Lower leg skin (tissue), 4 donors: Measurements from ENCODE around the gene MAS1L. TPM values are rescaled to one million over a fixed set of nuclear protein-coding genes. Genes with fewer than 3 reads are reported as not detected.

Experiments
- DNase-seq, 2 donors: peaks; one replicate each; pipeline ENCODE4 v3.0.0-alpha.2; 2019; ENCODE audit warnings: low spot score in 2 of 2
- H3K4me3 ChIP-seq: fragments of 200-600 bp; sonication (generic); 2 replicates; pipeline ENCODE4 v1.5.1; 2017; ENCODE audit warnings: mild to moderate bottlenecking, low read depth; ENCODE audit not compliant: poor library complexity, severe bottlenecking
- POLR2A ChIP-seq, 2 donors: fragments of 450-650 bp; IDR thresholded peaks; one replicate each; pipeline ENCODE4 v1.6.1; 2016 to 2017; ENCODE audit warnings: antibody characterized with exemption in 2 of 2, mild to moderate bottlenecking in 1 of 2, moderate library complexity in 1 of 2
- WGBS, 2 donors: methylation state at CpG; one replicate each; pipeline ENCODE4 v1.1.5; 2018; 5-methylcytosine and 5-hydroxymethylcytosine counted together
- intact Hi-C: fragments of 100-400 bp; cut with DNase I; formaldehyde crosslinking; loops from one replicate; pipeline ENCODE4 v1.15.0; 2023; ENCODE audit warnings: low total_unique reads
- total RNA-seq, 4 donors: library from RNA; depleted of rRNA; stranded (reverse); fragments of >200 nt; gene quantifications; one replicate each; pipeline ENCODE4 v1.1.0, GENCODE V29; 2016
- TF ChIP-seq, protein P1 (sequence below), 3 donors: fragments of 450-650 bp; IDR thresholded peaks; one replicate each; pipeline ENCODE4 v1.5.1; 2016; ENCODE audit warnings: antibody characterized with exemption in 3 of 3, mild to moderate bottlenecking in 3 of 3, moderate library complexity in 2 of 3

The MAS1L gene
- not detected for total RNA-seq

- H3K4me3 ChIP-seq, result no peak within 1 kb of the TSS
- WGBS, 2 donors, result 76 to 95% methylated on average over 2 of the region's 2 CpGs
- intact Hi-C loops, result no loop called here
- no peak for DNase-seq
- TF ChIP-seq, protein P1, sequence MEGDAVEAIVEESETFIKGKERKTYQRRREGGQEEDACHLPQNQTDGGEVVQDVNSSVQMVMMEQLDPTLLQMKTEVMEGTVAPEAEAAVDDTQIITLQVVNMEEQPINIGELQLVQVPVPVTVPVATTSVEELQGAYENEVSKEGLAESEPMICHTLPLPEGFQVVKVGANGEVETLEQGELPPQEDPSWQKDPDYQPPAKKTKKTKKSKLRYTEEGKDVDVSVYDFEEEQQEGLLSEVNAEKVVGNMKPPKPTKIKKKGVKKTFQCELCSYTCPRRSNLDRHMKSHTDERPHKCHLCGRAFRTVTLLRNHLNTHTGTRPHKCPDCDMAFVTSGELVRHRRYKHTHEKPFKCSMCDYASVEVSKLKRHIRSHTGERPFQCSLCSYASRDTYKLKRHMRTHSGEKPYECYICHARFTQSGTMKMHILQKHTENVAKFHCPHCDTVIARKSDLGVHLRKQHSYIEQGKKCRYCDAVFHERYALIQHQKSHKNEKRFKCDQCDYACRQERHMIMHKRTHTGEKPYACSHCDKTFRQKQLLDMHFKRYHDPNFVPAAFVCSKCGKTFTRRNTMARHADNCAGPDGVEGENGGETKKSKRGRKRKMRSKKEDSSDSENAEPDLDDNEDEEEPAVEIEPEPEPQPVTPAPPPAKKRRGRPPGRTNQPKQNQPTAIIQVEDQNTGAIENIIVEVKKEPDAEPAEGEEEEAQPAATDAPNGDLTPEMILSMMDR (IDR thresholded peaks at IDR 0.05), result no peak
- no peak for TF ChIP-seq POLR2A (IDR thresholded peaks at IDR 0.05)
Measured at GRCh38 chr6:29487660-29488059, at the start of gene MAS1L. MAS1L (minus strand) TSS chr6:29487956; CDS start chr6:29487902, 54 bp downstream.

DNA sequence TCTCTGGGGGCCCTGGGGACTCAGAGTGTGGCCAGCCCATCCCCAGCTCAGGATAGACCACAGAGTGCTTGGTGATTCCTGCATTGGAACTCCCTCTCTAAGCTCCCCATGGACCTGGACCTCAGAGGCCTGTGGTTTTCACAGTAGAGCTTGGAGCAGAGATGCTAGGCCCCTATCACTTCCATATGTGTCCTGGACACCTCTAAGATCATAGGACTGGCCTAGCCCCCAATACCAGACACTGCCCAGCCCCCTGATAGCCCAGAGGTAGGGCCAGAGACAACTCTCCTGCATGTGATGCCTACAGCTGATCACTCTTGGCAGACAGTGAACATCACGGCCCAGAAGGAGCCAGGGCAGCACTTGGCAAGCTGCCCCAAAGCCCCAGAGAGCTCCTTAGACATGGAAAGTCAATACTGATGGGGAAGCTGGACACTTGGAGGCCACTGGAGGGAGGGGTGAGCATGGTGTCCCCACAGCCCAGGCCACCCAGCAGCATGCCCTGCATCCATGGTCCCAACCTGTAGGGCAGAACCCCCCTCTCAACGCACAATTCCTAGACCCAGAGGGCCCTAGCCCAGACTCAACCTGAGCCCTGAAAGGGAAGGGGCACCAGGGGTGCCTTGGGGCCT, 44.7 kb upstream of the MAS1L start:
- DNase-seq, result no peak
- 55 to 63% methylated on average over 1 of the region's 2 CpGs for WGBS, 2 donors
- no peak for TF ChIP-seq POLR2A (IDR thresholded peaks at IDR 0.05)
- TF ChIP-seq, protein P1 (IDR thresholded peaks at IDR 0.05), result no peak
- intact Hi-C loops, result no loop called here
- H3K4me3 ChIP-seq, result no peak overlapping the region

GRCh38 chr6:29531668-29532067, 43.9 kb upstream of the MAS1L start:
- DNase-seq, result no peak
- intact Hi-C loops, result no loop called here
- WGBS, 2 donors, result 56 to 91% methylated on average over 3 of the region's 3 CpGs
- H3K4me3 ChIP-seq, result no peak overlapping the region
- TF ChIP-seq, protein P1 (IDR thresholded peaks at IDR 0.05), result no peak
- TF ChIP-seq POLR2A (IDR thresholded peaks at IDR 0.05), result no peak

DNA sequence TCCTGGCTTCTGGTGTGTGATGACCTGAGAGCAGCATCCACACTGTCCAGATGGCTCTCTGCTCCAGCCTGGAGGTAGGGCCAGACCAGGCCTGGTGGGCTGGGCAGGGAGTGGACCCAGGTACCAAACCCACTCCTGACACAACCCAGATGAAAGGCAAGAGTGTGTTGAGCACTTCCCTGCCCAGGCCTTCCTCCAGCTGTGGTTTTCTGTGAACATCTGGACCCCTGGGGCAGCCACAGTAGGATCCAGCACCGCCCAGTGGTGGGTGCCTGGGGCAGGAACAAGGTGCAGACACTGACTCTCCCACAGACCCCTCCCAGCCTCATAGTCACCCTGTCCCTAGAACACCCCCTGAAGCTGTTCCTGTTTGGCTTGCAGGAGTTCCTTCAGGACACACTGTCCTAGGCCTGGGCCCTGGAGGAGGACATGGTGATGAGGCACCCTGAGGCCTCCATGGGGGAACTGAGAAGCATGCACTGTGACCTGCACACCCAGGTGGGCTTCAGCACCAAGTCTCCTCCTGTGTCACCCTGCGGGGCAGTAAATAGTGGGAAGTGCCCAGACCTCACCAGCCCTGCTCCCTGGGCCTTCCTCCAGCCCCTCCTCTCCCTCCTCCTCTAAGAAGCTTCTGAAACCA, 43.0 kb upstream of the MAS1L start:
- WGBS, 2 donors, result 88 to 90% methylated on average over 2 of the region's 2 CpGs
- no peak overlapping the region for H3K4me3 ChIP-seq
- intact Hi-C loops, result no loop called here
- TF ChIP-seq, protein P1 (IDR thresholded peaks at IDR 0.05), result no peak
- TF ChIP-seq POLR2A (IDR thresholded peaks at IDR 0.05), result no peak
- no peak for DNase-seq

DNA sequence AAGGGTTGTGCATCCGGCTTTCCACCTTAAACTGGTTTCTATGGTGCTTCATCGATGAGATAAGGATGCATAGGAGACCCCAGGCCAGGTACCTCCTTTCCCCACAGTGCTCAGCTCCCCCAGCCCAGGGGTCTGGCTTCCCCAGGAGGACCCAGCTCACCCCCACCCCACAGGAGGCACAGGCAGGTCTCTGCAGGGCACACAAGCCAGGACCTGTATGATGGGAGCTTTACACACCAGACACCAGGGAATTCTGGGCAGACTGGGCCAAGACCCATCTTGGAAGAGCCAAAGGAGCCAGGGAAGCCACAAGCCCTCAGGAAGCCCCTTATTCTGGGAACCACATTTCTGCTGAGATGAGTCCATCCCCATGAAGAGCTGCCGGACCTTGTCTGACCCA, 42.2 kb upstream of the MAS1L start:
- no peak for DNase-seq
- no peak overlapping the region for H3K4me3 ChIP-seq
- TF ChIP-seq, protein P1 (IDR thresholded peaks at IDR 0.05), result no peak
- no peak for TF ChIP-seq POLR2A (IDR thresholded peaks at IDR 0.05)
- 87 to 93% methylated on average over 3 of the region's 3 CpGs for WGBS, 2 donors
- intact Hi-C loops, result no loop called here
